Measurements from ENCODE around the gene ARID3A. TPM values are rescaled to one million over a fixed set of nuclear protein-coding genes. Genes with fewer than 3 reads are reported as not detected.
A peak's percentile ranks its signal among the peaks of the same experiment; 100 is the strongest.
"Not testable (repeated sequence)": the region's sequence is repeated elsewhere in the genome, so short reads cannot be mapped to it uniquely, and the experiment has no call there.

ARID3A gene
- polyA plus RNA-seq, 3 donors, result 3.6 to 8.2 (median 8.0) TPM

DNA sequence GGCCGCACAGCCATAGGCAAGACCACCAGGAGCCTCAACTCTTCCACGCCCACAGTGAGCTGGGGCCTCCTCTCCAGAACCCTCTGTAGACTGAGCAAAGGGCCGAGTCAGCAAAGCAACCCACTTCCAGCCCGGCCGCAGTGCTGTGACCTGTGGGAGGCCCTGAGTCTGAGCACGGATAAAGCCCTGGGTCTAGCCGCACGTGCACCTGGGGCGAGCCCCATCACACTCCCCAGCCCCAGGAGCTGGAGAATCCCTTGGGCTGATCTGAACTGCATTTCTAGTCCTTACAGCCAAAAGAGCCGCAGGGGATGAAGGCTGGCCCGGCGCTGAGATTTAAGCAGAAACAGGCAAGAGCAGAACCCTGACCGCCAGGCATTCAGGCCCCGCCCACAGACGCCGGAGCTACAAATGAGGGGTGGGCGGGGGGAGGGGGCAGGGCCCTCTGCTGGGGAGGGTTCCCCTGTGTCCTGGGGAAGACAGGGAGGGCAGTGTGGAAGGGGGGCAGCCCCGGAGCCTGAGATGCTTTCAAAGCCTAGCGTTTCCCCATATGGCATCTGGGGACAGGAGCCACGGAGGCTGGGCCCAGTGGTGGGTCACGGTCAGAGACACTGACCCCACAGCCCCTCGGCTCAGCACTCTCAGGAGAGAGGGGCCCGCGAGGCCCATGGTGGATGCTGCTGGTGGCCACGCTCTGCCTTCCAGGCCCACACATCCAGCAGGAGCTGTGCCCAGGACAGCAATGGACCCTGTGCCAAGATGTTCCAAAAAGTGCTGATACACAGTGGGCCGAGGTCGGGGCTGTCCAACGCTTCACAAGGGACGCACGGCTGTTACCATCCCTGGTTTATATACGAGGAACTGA, 90.2 kb downstream of the ARID3A start:
- H3K27ac ChIP-seq (ENCODE audit: low read depth, low read length), result no peak overlapping the region
- 53 to 70% (median 56%) methylated on average over 31 of the region's 31 CpGs for WGBS, 3 donors

- 28 to 55% (median 53%) methylated on average over 12 of the region's 12 CpGs for WGBS, 3 donors
- no peak overlapping the region for H3K27ac ChIP-seq (ENCODE audit: low read depth, low read length)
These were observed 90.8 kb downstream of the ARID3A start for GRCh38 chr19:1016647-1017114.

DNA sequence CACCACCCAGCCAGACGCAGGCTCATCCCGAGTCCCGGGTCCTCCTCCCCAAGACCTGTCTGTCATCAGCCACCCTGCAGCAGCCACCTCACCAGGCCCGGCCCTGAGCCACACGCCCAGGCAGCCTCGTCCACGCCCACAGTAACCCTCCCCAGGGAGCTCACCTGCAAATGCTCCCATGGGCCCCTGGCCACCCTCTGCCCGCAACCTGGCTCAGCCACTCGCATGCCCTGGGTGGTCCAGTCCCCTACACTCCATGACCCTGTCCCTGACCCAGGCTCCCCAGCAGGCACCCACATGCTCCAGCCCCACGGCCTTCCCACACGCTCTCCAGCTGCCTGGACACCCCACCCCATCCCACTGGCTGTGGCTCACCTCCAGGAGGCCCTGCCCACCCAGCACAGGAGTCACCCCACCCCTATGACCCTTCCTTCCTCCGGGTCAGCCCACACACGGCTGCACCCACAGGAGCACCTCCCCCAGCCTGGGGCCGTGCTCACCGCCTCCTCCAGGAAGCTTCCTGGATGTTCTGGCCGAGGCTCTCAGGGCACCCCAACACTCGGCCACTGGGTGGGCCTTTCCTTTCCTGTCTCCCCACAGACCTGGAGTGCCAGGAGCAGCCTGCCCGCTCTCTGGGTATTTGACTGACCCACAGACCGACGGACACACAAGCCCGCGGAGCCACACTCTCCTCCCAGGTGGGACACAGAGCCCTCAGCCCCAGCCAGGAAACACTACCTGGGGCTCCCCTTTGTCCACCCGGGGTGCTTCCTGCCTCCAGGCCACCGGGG, 91.5 kb downstream of the ARID3A start:
- no peak overlapping the region for H3K27ac ChIP-seq (ENCODE audit: low read depth, low read length)
- 34 to 61% (median 56%) methylated on average over 24 of the region's 24 CpGs for WGBS, 3 donors

DNA sequence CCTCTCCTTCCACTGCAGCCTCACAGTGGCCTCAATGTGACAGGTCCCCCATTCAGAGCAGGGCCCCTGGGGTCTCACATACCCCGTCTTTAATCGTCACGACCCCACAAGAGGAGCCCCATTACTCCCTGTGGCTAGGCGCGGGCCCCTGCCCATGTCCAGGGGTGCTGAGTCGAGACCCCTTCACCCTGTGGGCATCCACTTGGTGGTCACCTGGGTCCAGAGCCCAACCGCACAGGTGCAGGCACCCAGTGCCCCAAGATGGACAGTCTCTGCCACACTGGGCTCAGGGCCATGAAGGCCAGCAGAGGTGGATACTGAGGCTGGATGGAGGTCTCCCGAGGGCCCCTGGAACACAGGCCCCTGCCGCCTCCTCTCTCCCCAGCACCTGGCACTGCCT, 92.1 kb downstream of the ARID3A start:
- no peak overlapping the region for H3K27ac ChIP-seq (ENCODE audit: low read depth, low read length)
- WGBS, 3 donors, result 76 to 92% (median 88%) methylated on average over 9 of the region's 9 CpGs

- 55 to 79% (median 76%) methylated on average over 5 of the region's 5 CpGs for WGBS, 3 donors
- H3K27ac ChIP-seq (ENCODE audit: low read depth, low read length), result no peak overlapping the region
These were observed 92.6 kb downstream of the ARID3A start for GRCh38 chr19:1018393-1018792.

- H3K27ac ChIP-seq (ENCODE audit: low read depth, low read length), result no peak overlapping the region
- WGBS, 3 donors, result 27 to 59% (median 57%) methylated on average over 16 to 17 of the region's 17 CpGs
These were observed 93.2 kb downstream of the ARID3A start for GRCh38 chr19:1018932-1019615.

GRCh38 chr19:1019616-1019961, 93.8 kb downstream of the ARID3A start:
- no peak overlapping the region for H3K27ac ChIP-seq (ENCODE audit: low read depth, low read length)
- WGBS, 3 donors, result 38 to 69% (median 67%) methylated on average over 17 to 18 of the region's 18 CpGs

GRCh38 chr19:1019980-1020867, 94.4 kb downstream of the ARID3A start:
- WGBS, 3 donors, result 1 to 2% (median 1%) methylated on average over 59 to 60 of the region's 60 CpGs
- no peak overlapping the region for H3K27ac ChIP-seq (ENCODE audit: low read depth, low read length)

- peak within 1 kb of the TSS; percentile 84 for H3K27ac ChIP-seq (ENCODE audit: low read depth, low read length)
- WGBS, 3 donors, result 0 to 1% (median 0%) methylated on average over 44 to 68 of the region's 68 CpGs
These were observed 95.1 kb downstream of the ARID3A start, which contains the start of gene TMEM259 for GRCh38 chr19:1020868-1021425. TSS of gene TMEM259 (minus strand) at chr19:1021123. CDS start at chr19:1020996, 127 bp downstream.

DNA sequence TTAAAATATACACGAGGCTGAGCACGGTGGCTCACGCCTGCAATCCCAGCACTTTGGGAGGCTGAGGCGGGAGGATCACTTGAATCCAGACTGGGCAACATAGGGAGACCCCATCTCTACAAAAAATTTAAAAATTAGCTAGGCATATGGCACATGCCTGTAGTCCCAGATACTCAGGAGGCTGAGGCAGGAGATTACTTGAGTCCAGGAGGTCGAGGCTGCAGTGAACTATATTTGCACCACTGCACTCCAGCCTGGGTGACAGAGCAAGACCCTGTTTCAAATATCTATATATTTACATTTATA, 98.0 kb downstream of the ARID3A start:
- 79 to 89% (median 83%) methylated on average over 5 of the region's 5 CpGs for WGBS, 3 donors
- not testable (repeated sequence) for H3K27ac ChIP-seq (ENCODE audit: low read depth, low read length)

DNA sequence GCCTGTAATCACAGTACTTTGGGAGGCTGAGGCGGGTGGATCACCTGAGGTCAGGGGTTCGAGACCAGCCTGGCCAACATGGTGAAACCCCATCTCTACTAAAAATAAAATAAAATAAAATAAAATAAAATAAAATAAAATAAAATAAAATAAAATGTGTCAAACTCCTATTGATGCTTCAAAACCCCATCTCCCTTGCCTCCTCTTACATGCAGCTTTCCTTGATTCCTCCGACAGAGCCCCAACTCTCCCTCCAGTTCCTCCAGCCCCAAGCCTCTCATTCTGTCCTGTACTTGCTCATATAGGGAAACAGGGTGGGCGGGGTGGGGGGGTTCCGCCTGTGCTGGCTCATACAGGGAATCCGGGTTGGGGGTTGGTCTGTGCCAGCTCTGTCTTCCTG, 99.2 kb downstream of the ARID3A start:
- 85 to 89% (median 86%) methylated on average over 6 of the region's 6 CpGs for WGBS, 3 donors
- H3K27ac ChIP-seq (ENCODE audit: low read depth, low read length), result not testable (repeated sequence)

Other genes with a start within 250 kb of the ARID3A start
- gene FSTL3, start 249.6 kb upstream of the ARID3A start, polyA plus RNA-seq, result 100 to 1,000 TPM in 1 of 3 donors, 10 to 100 TPM in 2; 24.5 to 153 (median 48.5) TPM
- gene PRSS57, start 230.6 kb upstream of the ARID3A start, polyA plus RNA-seq, result under 1 TPM in 2 of 3 donors, not detected in 1; 0.09 to 0.34 TPM
- 100 to 1,000 TPM in 2 of 3 donors, 1 to 10 TPM in 1; 8.0 to 153 (median 135) TPM for gene PALM, start 217.1 kb upstream of the ARID3A start, polyA plus RNA-seq
- 1 to 10 TPM in 2 of 3 donors, under 1 TPM in 1; 0.45 to 1.6 (median 1.0) TPM for gene MISP, start 174.9 kb upstream of the ARID3A start, polyA plus RNA-seq
- gene PTBP1, start 128.6 kb upstream of the ARID3A start, polyA plus RNA-seq, result 100 to 1,000 TPM in 2 of 3 donors, 10 to 100 TPM in 1; 51.6 to 125 (median 119) TPM
- gene PLPPR3, start 104.1 kb upstream of the ARID3A start, polyA plus RNA-seq, result under 1 TPM in 1 of 3 donors, not detected in 2; 0.02 TPM
- 1 to 10 TPM in 1 of 3 donors, under 1 TPM in 2; 0.03 to 3.3 (median 0.13) TPM for gene AZU1, start 98.2 kb upstream of the ARID3A start, polyA plus RNA-seq
- 1 to 10 TPM in 1 of 3 donors, under 1 TPM in 2; 0.07 to 2.8 (median 0.09) TPM for gene PRTN3, start 85.0 kb upstream of the ARID3A start, polyA plus RNA-seq
- 1 to 10 TPM in 2 of 3 donors, under 1 TPM in 1; 0.54 to 9.2 (median 2.4) TPM for gene ELANE, start 73.7 kb upstream of the ARID3A start, polyA plus RNA-seq
- 1,000 to 10,000 TPM in 1 of 3 donors, 100 to 1,000 TPM in 2; 146 to 2,068 (median 706) TPM for gene CFD, start 66.4 kb upstream of the ARID3A start, polyA plus RNA-seq
- 10 to 100 TPM; 38.8 to 41.4 (median 39.0) TPM for gene MED16, start 32.8 kb upstream of the ARID3A start, polyA plus RNA-seq
- not detected for gene RNU6-9, start 32.6 kb upstream of the ARID3A start, polyA plus RNA-seq
- gene R3HDM4, start 12.8 kb upstream of the ARID3A start, polyA plus RNA-seq, result 10 to 100 TPM; 44.6 to 59.1 (median 57.9) TPM
- gene KISS1R, start 8.7 kb upstream of the ARID3A start, polyA plus RNA-seq, result under 1 TPM in 1 of 3 donors, not detected in 2; 0.37 TPM
- gene WDR18, start 58.3 kb downstream of the ARID3A start, polyA plus RNA-seq, result 10 to 100 TPM; 26.7 to 33.5 (median 30.9) TPM
- gene GRIN3B, start 74.4 kb downstream of the ARID3A start, polyA plus RNA-seq, result under 1 TPM in 2 of 3 donors, not detected in 1; 0.01 to 0.03 TPM
- 100 to 1,000 TPM; 107 to 198 (median 126) TPM for gene TMEM259, start 95.1 kb downstream of the ARID3A start, polyA plus RNA-seq
- not detected for gene RNU6-2, start 95.5 kb downstream of the ARID3A start, polyA plus RNA-seq
- 100 to 1,000 TPM in 1 of 3 donors, 10 to 100 TPM in 2; 39.3 to 107 (median 76.1) TPM for gene CNN2, start 100.6 kb downstream of the ARID3A start, polyA plus RNA-seq
- 10 to 100 TPM in 2 of 3 donors, 1 to 10 TPM in 1; 9.6 to 26.2 (median 14.7) TPM for gene ABCA7, start 114.1 kb downstream of the ARID3A start, polyA plus RNA-seq
- gene ARHGAP45, start 141.1 kb downstream of the ARID3A start, polyA plus RNA-seq, result 10 to 100 TPM; 10.1 to 22.3 (median 14.7) TPM
- gene POLR2E, start 169.3 kb downstream of the ARID3A start, polyA plus RNA-seq, result 100 to 1,000 TPM in 2 of 3 donors, 10 to 100 TPM in 1; 86.3 to 393 (median 226) TPM
- gene GPX4, start 178.0 kb downstream of the ARID3A start, polyA plus RNA-seq, result 1,000 to 10,000 TPM in 2 of 3 donors, 100 to 1,000 TPM in 1; 205 to 2,242 (median 1,517) TPM
- gene SBNO2, start 248.2 kb downstream of the ARID3A start, polyA plus RNA-seq, result 100 to 1,000 TPM in 1 of 3 donors, 10 to 100 TPM in 2; 22.0 to 155 (median 53.1) TPM